CD1c-positive myeloid dendritic cell (primary cell): ENCODE data around the gene OSBPL8.

Experiments
- DNase-seq: peaks from one replicate; pipeline ENCODE4 v3.0.0-alpha.2; 2016; ENCODE audit errors: extremely low spot score

Gene OSBPL8, protein sequence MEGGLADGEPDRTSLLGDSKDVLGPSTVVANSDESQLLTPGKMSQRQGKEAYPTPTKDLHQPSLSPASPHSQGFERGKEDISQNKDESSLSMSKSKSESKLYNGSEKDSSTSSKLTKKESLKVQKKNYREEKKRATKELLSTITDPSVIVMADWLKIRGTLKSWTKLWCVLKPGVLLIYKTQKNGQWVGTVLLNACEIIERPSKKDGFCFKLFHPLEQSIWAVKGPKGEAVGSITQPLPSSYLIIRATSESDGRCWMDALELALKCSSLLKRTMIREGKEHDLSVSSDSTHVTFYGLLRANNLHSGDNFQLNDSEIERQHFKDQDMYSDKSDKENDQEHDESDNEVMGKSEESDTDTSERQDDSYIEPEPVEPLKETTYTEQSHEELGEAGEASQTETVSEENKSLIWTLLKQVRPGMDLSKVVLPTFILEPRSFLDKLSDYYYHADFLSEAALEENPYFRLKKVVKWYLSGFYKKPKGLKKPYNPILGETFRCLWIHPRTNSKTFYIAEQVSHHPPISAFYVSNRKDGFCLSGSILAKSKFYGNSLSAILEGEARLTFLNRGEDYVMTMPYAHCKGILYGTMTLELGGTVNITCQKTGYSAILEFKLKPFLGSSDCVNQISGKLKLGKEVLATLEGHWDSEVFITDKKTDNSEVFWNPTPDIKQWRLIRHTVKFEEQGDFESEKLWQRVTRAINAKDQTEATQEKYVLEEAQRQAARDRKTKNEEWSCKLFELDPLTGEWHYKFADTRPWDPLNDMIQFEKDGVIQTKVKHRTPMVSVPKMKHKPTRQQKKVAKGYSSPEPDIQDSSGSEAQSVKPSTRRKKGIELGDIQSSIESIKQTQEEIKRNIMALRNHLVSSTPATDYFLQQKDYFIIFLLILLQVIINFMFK

DNA sequence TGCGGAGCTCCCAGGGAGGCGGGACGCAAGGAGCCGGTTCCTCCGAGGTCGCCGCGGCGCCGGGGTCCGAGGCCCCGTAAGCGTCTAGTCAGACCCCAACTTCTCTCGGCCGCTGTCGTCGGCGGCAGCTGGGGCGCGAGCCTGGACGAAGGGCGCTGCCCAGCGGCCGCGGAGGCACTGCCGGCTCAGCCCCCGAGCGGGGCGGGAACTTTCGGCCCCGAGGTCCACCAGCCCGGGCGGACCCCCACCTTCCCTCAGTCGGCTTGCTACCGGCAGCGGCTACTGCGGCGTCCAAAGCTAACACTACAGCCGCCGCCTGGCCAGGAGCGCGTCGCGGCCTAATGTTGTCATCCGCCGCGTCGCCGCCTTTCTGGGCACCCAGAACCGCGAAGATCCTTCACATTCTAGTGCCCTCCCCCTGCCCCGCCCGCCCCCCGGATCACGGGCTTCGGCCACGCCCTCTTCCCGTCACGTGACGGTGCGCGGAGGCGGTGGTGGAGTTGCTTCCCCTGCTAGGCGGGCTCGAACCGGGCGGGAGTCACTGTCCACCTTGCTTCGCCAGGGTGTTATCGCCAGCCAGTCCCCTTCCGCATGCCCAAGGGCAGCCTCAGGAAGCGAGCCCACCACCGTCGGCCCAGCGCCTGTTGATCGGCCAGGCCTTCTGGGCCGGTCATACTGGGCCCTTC lies at the start of gene OSBPL8:
Gene OSBPL8 (minus strand): TSS at position 372 of the 686 bp plus-strand sequence. CDS start 72,220 bp downstream, outside the sequence.
- peak; percentile 98 for DNase-seq

DNA sequence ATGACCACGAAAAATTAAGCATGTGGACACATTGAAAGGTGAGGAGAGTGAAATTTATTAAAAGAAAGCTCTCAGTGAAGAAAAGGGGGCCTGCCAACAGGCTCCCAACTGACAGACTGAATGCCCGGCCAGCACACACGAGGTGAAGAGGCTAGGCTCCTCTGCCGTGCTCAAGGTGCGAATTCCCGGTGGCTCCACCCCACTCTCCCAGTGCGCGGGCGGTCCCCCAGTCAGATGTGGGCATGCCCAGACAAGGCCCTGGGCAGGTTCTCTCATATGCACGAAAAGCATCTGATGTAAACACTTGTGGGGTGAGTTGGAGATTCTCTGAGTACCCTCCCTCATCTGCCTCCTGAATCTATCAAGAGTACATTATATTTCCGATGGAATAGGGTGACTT lies 48.5 kb upstream of the OSBPL8 start:
- DNase-seq, result no peak

DNA sequence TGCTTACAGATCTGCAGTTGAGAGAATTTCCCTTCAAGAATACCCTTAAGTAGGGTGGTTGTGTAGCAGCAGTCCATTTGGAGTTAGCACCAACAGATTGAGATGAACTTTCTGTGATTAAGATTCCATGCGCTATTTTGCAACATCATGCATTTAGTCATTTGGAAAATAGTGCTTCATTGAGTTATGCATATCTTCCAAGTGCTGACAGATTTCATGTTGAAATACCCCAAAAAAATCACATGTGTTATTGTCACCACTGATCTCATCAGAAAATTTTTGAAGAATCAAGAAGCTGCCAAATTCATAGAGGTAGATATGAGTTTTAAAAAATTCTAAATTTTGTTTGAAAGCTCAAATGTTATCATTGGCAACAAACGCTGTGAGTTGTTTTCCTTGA lies 35.5 kb upstream of the OSBPL8 start:
- no peak for DNase-seq

DNA sequence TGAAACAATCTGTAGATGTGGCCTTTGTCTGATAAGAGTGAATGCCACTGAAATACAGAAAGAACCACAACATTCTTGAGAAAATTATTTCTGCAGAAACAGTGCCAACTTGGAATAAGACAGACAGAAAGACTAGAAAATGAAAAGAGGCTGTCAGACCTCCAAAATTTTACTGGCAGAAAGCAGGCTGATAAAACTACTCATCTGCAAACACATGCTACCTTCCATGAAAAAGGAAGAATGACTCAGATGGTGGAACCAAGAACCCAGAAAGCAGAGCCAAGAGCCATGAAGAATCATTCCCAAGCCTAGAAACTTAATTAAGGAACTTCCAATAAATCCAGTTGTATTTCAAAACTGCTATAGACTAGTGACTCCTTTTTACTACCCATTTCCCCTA lies 31.9 kb upstream of the OSBPL8 start:
- DNase-seq, result peak; percentile 35

DNA sequence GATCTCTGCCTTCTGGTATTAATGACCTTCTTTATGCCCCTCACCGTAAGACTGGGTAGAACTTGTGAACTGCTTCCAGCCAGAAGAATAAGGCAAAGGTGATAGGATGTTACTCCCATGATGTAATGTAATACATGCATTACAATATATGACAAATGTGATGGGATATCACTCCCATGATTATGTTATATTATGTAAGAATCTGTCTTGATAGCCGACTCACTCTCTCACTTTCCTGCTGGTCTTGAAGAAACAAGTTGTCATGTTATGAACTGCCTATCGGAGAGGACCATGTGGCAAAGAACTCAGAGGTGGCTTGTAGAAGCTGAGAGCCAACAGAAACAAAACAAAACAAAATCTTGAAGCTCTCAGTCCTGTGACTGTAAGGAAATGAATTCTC lies 30.6 kb upstream of the OSBPL8 start:
- DNase-seq, result no peak

DNA sequence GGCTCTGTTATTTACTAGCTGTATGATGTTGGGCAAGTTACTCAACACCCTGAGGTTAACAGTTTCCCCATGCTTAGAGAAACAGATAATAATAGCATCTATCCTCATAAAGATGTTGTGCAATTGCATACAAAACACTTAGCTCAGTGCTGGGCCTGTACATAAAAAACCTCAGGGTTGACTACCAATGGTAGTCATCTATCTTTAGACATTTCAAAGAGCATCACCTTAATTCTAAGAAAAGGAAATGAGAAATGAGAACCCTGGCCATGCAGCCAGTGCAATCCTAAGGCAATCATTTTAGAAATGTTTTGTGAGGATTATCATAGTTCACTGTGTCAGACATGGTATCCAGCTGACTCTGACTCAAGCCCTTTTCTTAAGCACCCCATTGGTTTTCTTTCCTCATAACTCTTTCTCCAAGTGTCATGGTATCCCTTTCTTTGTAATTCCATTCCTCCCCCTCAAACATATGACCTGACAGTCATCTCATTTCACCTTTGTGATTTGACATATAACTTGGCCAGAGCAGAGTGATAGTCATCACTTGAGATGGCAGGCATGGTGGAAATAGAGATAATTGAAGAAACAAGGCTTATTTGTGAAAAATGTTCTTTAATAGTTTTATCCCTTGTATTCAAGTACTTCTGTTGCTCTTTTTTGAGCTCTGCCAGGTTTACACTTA lies 29.5 kb upstream of the OSBPL8 start:
- peak; percentile 78 for DNase-seq

DNA sequence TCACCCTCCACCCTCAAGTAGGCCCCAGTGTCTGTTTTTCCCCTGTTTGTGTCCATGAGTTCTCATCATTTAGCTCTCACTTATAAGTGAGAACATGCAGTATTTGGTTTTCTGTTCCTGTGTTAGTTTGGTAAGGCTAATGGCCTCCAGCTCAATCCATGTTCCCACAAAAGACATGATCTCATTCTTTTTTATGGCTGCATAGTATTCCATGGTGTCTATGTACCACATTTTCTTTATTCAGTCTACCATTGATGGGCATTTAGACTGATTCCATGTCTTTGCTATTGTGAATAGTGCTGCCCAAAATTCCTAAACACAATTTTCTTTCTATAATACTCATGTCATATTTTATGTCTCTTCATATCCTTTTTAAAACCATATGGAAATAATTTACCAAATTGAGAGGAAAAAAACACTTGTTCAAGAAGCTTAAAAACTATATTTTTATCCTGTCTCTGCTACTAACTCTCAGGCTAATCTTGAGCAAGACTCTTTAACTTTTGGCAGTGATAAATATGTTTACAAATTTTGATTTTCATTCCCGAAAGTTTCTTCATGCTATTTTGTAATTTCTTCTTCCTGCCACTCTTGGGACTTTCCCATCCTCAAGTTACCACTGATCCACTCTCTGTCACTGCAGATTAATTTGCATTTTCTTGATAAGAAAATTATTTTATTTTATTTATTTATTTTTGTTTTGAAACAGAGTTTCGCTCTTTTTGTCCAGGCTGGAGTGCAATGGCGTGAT lies 28.0 kb upstream of the OSBPL8 start:
- DNase-seq, result no peak

DNA sequence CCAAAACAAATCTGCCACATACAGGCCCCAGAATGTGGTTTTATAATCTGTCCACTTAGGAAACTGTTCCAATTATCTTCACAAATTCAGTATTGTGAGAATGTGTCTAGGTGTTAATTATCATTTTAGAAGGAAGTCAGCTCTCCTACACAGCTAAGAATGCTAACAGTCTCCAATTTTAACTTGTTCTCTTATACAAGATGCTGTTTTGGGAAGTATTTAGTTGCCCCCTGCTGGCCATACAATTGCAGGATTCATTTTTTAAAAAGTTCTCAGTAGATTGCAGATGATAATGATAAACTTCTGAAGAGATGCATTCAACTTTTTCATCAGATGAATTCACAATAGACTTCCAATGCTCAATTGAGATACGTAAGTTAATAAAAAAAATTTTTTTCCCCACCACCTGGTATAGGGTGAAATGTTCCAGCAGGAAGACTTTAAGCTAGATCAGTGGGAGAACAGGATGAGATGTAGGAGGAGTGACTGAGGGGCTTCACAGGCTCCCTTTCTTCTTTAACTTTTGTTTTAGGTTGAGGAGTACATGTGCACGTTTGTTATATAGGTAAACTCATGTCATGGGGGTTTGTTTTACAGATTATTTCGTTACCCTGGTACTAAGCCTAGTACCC lies 27.3 kb upstream of the OSBPL8 start:
- peak; percentile 71 for DNase-seq

DNA sequence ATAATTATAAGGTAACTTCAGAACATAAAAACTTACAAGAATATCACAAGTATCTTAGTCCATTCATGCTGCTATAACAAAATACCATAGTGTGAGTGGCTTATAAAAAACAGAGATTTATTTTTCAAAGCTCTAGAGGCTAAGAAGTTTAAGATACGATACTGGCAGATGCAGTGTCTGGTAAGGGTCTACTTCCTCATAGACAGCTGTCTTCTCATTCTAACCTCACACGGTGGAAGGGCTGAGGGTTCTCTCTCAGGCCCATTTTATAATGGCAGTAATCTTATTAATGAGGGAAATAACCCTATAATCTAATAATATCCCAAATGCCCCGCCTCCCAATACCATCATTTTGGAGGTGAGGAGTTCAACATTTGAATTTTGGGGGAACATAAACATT lies 23.7 kb upstream of the OSBPL8 start:
- no peak for DNase-seq

DNA sequence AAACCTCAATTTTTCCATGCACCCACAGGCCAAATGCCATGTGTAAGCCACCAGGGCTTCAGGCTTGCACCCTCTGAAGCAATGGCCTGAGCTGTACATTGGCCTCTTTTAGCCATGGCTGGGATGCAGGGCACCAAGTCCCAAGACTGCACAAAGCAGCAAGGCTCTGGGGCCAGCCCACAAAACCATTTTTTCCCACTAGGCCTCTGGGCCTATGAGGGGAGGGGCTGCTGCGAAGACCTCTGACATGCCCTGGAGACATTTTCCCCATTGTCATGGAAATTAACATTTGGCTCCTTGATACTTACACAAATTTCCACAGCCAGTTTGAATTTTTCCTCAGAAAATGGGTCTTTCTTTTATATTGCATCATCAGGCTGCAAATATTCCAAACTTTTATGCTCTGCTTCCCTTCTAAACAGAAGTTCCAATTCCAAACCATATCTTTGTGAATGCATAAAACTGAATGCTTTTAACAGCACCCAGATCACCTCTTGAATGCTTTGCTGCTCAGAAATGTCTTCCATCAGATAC lies 14.3 kb upstream of the OSBPL8 start:
- no peak for DNase-seq

DNA sequence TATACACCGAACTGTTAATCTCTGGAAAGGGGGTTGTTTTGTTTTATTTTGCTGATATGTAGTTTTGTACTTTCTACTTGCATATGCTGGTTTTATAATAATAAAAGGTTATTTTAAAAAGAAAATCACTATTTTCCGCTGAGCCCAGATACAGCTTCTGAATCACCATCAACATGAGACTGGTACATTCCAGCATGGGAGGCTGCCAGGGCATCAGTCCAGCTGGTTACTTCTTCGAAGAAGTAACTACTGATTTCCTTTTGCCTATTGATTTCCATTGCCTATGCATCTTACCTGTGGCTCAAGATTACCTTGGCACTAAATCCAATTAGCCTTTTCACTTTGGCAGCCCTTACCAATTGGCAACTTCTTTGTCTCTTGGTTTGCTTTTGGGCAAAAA lies 11.7 kb upstream of the OSBPL8 start:
- no peak for DNase-seq

DNA sequence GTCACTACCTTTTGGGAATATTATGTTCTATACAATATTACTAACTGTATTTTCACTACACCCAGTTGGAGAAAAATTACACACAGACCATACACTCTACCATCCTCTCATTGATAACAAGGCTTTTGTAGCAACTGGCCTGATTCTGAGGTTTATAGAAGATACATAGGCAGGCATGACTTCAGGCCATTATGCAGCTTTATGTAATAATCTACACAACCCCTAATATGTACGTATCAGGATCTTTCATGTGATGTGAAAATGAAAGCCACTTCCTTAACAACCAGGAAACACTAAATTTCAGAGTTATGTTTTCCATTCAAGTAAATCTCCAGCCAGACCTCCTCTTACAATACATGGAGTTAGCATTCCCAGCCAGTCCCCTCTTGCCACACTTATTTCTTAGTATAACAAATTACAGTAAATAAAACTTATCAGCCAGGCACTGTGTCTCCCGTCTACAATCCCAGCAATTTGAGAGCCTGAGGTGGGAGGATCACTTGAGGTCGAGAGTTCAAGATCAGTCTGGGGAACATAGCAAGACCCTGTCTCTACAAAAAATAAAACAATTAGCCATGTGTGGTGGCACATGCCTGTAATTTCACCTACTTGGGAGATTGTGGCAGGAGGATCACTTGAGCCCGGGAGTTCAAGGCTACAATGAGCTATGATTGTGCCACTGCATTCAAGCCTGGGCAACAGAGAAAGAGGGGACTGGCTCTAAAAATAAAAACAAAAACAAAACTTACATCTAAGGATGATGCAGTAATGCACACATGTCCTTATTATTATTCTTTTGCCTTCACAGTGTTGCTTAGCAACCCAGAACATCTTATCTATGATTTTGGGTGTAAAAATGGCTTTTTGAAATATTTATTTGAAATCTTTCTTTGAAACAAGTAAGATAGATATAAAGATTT lies 10.4 kb upstream of the OSBPL8 start:
- no peak for DNase-seq

DNA sequence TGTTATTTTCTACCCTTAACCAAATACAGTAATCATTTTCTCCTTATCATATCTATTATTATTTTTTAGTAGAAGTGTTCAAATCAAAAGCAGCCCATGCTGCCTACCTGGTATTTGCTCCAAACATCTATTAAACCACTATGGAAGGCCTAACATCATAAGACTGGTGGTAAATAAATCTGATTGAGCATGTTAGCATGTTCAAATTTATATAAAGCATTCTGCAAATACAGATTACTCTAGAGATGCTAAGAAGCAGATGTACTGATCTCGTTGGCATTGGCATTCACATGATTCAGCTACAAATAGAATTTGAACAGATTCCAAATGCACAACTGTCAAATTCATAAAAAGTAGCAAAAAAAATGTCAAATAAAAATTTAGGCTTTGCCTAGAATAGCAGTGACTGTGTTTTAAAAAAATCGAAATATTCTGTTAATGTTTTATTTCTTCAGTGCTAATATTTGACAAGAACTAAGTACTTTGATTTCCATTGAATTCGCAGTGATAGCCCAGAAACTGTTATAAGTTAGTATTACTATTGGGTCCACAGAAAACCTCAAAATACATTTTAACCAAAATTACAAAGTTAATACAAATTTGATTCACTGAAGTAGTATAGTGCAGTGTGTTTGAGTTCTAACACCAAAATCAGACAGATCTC lies 9.4 kb upstream of the OSBPL8 start:
- no peak for DNase-seq

DNA sequence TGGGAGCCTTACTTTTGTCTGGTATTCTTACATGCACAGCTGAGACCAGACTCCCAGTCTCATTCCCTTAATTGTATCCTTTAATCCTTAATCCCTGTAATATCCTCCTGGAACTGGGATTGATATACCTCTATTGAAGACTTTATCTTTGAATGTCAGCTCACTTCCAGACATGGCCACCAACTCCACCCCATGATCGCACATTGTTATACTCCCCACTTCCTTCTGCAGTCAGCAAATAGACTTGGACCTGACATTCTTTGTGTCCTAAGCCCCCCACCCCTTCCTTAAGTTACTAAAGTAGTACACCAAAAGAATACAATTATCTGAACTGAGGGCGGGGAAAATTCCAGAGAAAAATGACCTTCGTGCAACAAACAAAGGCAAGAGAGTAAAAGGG lies 8.6 kb upstream of the OSBPL8 start:
- DNase-seq, result no peak

DNA sequence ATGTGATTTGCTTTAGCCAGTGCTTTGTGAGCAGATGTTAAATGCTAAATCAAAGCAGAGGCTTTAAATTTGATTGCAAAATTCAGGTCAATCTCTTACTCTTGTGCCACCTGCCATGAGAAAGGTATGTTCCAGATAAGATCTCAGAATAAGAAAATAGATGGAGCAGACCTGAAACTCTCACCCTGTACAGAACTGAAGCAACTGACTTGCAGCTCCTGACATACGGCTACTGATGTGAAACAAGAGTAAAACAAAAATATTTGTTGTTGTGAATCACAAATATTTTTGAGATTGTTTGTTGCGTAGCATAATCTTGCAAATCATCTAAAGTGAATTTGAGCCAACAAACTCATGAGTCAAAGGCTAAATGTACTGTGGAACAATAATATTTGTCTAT lies 3.5 kb upstream of the OSBPL8 start:
- no peak for DNase-seq

DNA sequence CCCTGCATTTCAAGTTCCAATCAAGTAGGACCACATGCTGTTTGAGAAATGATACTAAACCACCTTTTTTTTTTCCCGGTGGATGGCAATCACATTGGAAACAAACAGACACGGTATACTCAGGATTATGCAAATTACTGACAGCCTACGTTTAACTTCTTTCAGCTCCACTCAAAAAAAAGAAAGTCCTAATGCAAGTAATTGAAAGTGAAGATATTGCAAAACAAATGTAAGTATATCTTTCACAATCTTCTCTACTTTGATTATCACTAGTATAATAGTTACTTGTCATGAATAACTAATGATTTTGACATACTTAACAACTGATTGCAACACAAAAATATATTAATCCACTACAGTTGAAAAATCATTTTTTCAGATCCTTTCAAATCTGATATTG lies 2.6 kb upstream of the OSBPL8 start:
- DNase-seq, result no peak

DNA sequence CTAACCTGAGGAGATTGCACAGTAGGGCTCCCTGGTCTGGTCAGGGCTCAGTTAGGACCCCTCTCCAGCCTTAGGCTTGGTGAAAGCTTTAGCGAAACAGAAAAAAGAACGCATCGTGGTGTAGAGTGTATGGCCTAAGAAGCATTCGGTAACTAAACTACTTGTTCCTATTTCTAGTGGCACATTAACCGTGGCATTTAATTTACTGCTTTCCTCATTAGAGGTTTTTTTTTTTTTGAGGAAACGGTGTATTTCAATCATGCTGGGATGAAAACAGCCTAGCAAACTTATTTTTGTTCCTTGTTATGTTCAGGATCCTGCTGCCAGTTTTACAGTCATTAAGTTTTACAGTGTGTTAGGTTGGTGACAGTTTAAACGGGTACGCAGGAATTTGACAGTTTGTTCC lies 518 bp upstream of the OSBPL8 start:
- peak; percentile 50 for DNase-seq

DNA sequence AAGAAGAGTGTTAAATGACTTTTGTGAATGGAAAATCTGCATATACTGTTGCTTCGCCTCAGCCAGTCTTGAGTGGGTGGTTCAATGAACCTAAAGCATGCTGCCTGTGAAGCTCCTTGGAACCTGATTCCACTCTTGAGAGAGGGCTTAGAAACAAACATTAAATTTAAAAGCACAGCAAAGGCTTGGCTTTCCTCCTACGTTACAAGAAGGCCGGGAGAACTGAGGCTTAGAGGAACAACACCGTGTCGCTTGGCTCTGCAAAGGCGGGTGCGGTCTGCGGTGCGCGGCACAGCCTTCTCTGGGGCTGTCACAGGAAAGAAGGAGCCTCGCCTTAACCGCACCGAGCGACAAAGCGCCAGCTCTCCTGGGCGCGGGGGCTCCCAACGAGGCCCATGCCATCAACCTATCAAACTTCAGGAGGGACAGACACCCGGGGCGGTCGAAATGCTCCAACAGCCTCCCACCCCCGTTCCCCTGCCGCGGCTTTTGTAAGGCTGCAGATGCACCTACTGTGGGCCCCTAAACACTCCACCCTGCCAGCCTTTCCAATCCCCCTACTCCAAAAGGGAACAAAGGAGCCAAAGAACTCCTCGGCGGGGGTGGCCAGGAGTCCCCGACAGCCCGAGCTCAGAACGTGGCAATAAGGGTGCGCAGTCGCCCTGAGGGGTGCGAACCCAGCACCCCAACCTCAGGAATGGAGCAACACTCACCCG lies 729 bp downstream of the OSBPL8 start:
- DNase-seq, result peak; percentile 81
